ENCODE data around the gene GPR156.
"Not testable (repeated sequence)": the region's sequence is repeated elsewhere in the genome, so short reads cannot be mapped to it uniquely, and the experiment has no call there.

GPR156 gene

DNA sequence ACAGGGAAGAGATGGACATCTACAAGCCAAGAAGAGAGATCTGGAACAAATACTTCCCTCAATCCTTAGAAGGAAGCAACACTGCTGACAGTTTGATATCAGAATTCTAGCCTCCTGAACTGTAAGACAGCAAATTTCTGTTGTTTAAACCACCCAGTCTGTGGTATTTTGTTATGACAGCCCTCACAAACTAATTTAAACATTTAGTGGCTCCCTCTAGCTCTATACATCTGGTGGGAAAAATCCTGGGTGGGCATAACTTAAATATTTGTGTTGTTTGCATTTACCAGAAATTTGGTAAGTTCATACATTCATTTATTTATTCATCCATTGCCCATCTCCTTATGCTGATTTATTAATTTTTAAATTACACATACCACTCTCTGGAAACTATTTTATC, 128.3 kb downstream of the GPR156 start:
- no peak for DNase-seq

DNA sequence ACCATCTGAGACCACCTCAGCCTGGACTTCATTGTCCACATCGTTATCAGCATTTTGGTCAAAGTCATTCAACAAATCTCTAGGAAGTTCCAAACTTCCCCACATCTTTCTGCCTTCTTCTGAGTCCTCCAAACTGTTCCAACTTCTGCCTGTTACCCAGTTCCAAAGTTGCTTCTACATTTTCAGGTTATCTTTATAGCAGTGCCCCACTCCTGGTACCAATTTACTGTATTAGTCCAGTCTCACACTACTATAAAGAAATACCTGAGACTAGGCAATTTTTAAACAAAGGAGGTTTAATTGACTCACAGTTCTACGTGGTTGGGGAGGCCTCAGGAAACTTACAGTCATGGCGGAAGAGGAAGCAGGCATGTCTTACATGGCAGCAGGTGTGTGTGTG, 129.3 kb downstream of the GPR156 start:
- DNase-seq: not testable (repeated sequence)

DNA sequence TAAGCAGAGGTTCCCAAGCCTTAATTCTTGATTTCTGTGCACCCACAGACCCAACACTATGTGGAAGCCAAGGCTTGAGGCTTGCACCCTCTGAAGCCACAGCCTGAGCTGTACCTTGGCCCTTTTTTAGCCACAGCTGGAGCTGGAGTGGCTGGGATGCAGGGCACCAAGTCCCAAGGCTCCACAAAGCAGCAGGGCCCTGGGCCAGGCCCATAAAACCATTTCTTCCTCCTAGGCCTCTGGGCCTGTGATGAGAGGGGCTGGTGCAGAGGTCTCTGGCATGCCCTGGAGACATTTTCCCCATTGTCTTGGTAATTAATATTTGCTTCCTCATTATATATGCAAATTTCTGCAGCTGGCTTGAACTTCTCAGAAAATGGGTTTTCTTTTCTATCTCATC, 129.9 kb downstream of the GPR156 start:
- DNase-seq: no peak

DNA sequence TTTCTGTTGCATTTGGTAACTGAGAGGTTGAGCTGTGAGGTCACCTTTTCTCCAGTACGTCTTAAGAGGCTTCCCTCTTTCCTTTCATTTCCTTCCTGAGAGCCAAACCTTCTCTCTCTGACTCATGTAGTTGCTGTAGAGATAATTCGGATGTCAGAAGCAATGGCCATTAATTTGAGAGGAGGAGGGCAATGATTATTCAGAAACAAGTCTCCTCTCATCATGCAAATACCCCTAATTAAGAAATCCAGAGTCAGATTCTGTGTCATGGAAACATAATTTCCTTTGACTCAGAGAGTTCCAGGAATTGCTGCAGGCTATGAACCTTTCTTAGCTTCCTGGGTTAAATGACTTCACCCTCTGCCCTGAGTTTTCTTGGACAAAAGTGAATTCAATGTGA, 131.7 kb downstream of the GPR156 start:
- DNase-seq: no peak

DNA sequence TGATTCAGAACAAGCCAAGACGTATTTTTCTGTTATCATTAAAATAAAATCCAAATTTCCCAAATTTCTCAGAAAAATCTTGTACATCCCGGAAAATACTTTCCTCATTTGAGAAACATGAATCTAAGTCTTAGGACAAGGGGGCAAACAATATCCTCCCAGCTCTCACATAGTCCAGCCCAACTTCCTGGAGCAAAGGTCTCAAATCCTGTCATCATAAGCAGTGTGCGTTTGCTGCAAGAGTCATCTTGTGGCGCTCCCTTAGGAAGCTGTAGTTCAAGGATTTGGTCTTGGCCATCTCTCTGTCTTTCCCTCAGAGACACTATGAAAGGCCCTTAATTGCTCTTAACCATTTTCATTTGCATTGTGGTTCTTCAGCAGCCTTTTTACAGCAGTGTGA, 133.2 kb downstream of the GPR156 start:
- no peak for DNase-seq

DNA sequence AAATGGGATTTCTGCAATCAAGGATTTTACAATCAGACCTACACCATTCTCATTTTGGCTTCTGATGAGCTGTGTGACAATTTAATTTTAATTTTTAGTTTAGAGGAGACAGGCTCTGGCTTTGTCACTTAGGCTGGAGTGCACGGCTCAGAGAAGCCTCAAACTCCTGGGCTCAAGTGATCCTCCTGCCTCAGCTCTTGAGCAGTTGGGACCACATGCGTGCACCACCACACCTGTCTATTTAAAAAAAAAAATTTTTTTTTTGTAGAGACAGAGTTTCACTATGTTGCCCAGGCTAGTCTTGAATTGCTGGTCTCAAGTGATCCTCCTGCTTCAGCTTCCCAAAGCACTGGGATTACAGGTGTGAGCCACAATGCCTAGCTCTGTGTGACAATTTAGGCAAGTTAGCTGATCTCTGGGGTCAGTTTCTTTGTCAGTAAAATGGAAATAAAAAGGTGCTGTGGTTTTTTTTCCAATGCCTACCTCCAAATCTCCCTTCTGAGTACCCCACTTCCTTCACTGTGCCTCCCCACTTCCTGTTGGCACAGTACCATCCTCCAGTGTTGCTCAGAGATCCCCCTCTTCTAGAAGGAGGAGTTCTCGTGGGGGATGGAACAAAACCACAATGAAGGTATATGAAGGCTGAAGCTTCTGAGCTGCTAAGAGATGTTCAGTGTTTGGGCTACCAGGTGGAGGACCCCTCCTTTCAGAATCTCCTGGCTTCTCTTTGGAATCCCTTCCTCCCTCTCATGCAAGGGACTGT, 136.7 kb downstream of the GPR156 start:
- no peak for DNase-seq

DNA sequence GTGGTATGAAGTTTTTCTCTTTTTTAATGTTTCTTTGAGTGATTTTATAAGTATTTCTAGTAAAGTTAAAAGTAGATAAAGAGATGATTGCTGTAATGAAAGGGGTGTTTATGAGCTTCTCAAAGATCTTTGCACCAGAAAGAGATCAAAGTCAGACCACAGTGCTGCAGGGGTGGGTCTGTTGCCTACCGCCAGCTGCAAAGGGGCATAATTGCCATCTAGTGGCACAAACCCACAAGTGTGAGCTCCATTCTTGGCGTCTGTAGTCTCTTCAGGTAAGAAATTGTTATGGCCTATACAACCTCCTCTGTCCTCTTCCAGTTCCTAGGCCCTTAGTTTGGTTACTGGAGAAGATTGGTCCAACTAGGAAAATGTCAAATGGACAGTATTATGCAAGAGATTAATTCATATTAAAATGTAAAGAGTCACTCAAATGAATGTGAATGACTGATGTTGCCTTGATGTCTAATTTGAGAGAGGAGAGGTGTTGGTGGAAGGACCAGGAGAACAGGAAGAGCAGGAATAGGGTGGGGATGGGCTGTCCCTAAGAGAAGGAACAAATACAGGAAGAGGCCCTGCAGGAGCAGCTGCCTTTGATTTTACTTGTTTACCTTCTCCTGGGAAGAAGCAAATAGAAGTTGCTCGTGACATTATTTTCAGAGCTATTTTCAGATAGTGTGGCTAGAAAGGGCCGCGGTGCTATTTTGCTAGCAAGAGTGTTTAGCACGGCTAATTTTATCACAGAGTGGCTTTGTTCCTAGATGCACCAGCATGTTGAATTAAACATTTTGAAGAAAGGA, 137.8 kb downstream of the GPR156 start:
- peak; percentile 66 for DNase-seq

DNA sequence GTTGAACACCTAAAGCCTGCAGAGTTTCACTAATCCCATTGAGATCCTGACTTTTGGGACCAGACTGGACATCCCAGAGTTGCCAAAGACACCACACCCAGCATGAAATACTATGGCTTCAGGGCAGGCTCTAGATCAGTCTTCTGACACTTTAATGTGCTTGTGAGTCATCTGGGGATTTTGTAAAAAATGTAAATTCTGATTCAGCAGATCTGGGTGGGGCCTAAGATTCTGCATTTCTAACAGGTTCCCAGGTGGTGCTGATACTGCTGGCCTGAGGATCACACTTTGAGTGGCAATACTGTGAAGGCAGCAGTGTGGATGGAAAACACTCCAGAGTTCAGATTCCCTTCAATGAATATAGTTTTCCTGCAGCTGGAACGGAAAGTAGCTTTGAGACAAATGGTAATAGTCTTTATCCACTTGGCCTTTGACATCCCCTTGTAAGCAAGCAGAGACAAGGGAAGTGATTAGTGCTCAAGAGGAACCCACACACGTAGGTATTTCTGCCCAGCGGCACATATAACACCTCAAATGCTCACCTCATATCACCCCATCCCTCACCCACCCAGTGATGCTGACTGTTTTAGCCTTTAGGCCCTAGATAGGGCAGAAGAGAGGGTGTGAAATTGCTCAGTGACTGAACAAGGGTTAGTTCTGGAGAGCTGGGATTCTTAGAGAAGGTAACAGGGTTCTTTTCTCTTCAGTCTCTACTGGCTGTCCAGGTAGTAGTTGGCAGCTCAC, 139.3 kb downstream of the GPR156 start:
- DNase-seq: no peak

DNA sequence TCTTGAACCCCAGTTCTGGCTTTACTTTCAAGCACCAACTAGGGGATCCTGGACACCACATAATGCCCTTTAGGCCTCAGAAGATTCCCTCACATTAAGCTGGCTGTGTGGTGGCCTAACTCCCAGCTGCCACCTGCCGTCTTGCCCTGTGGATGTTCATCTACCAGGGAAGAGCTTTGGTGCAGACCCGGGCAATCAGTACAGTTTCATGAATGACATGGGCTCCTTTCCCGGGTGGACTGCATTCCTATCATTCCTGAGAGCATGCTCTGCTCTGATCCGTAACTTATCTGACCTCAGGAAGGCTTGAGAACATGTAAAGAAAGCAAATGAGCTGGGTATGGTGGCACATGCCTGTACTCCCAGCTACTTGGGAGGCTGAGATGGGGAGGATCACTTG, 140.8 kb downstream of the GPR156 start:
- no peak for DNase-seq

DNA sequence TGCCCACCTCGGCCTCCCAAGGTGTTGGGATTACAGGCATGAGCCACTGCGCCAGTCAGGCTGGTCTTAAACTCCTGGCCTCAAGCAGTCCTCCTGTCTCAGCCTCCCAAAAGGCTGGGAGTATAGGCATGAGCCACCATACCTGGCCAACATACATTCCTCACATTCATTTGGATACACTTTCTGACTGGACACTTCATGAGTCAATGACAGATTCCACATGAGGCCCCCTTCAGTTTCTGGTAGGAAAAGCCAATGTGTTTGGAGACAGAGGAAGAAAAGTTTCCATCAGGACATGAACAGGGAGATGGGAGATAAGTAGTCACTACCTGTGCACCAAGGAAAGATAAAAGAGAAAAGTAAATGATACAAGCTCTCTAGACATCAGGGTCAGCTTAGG, 141.3 kb downstream of the GPR156 start:
- no peak for DNase-seq

DNA sequence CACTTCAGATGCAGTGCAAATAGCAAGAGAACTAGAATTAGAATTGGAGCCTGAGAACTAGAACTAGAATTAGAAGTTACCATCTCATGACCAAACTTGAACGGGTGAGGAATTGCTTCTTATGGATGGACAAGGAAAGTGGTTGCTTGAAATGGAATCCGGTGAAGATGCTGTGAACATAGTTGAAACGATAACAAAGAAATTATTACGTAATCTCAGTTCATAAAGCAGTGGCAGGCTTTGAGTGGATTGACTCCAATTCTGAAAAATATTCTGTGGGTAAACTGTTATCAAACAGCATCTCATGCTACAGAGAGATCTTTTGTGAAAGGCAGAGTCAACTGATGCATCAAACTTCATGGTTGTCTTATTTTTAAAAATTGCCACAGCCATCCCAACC, 142.8 kb downstream of the GPR156 start:
- no peak for DNase-seq

DNA sequence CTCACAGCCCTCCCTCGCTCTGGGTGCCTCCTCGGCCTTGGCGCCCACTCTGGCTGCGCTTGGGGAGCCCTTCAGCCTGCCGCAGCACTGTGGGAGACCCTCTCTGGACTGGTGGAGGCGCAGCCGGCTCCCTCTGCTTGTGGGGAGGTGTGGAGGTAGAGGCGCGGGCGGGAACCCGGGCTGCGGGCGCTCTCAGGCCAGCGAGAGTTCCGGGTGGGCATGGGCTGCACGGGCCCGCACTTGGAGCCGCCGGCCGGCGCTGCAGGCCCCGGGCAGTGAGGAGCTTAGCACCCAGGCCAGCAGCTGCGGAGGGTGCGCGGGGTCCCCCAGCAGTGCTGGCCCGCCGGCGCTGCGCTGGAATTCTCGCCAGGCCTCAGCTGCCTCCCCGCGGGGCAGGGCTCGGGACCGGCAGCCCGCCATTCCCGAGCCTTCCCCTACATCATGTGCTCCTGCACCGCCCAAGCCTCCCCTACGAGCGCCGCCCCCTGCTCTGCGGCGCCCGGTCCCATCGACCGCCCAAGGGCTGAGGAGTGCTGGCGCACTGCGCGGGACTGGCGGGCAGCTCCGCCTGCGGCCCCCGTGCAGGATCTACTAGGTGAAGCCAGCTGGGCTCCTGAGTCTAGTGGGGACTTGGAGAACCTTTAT, 144.8 kb downstream of the GPR156 start:
- DNase-seq: no peak

DNA sequence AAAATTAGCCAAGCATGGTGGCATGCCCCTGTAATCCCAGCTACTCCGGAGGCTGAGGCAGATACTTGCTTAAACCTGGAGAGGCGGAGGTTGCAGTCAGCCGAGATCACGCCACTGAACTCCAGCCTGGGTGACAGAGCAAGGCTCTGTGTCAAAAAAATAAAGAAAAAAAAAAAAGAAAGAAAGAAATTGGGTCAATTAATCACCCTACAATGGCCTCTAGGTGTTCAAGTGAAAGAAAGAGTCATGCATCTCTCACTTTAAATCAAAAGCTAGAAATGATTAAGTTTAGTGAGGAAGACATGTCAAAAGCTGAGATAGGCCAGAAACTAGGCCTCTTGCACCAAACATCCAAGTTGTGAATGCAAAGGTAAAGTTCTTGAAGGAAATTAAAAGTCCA, 145.9 kb downstream of the GPR156 start:
- no peak for DNase-seq

DNA sequence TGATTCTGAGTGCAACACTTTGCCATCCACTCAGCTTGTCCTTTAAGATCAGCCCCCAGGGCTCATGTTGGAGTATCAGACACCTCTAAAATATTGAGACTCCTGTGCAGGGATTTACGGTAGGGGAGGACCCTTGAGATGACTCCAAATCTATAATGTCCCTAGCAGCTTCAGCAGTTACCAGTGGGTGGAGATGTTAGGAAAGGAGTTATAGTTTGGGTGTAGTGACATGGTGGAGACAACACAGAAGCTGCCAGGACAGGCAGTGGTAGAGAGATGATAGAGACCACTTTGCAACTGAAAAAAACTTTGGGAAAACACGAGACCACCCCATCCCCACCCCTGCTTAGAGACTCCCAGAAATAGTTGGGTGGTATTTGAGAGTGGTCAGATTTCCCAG, 147.5 kb downstream of the GPR156 start:
- no peak for DNase-seq

DNA sequence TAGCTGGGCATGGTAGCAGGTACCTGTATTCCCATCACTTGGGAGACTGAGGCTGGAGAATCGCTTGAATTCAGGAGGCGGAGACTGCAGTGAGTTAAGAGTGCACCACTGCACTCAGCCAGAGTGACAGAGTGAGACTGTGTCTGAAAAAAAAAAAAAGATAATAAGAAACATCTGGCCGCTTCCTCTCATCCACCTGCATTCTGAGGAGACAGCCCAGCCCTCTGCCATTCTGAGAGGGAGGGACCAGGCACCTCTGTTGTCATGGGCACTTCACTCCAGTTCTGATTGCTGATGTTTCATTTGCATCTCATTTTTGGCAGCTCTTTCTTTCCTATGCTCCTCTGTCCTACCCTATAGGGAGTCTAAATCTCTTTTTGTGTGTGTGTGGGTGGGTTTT, 154.4 kb downstream of the GPR156 start:
- no peak for DNase-seq

DNA sequence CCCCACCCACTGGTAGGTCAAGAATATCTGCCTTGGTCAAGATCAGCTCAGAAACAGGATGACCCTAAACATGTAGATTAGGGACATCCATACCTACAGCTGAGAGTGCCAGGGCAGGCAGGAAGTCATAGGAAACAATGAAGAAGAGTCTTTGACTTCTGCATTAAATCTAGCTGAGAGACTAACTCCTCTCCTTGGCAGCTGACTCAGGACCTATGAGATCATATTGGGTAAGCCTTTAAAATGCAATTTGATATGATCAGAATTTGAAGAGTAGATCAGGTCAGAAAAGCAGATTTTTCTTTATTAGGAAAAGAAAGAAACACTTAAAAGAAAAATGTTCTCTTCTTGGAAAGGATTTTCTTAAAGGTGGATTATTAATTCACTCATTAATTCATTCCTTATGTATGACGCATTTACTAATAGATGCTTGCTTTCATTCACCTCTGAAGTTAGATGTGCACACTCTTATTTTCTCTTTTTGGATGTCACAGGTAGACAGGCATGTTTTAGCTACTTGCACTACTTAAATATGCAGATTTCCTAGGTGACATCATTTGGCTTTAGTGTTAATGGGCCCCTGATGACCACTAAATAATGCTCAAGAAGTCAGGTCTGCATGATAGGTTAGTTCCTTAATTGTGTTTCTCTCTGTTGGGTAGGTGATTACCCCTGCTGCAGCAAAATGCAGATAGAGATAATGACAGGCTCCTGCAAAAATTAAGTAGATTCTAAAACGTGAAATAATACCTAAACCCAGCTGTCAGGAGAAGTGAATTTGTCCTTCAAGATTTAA, 155.1 kb downstream of the GPR156 start:
- no peak for DNase-seq

DNA sequence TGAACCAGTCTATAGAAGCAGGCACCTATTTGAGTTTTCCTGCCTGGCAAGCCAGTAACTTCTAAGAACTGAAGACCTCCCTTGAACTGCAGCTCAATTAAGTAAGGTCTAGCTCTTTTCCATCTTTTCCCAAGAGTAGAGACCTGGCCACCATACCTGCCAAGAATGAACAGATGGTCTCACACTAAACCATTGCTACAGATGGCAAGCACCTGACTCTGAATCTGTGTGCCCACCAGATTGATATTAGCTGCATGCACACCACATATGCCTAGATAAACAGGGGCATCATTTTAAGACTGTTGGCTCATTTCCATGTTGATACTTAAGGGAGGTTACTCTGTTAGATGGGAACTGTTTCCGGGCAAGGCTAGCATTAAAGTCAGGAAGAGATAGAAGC, 156.0 kb downstream of the GPR156 start:
- no peak for DNase-seq

DNA sequence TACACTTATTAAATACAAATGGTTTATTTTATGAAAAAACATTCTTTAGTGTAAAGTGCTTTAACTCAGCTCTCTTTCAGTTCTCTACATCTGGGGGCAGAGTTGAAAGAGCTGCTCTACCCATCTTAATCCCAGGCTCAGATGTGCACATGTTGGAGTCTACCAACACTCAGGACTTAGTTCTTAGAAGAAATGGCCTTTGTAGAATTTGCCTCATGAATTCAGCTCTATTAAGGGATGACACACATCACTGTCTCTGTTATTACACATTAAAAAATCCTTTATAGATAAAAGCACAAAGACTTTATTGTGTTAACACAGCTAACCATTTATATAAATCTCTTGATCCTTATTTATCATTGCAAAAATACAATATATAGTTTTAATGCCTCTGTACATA, 159.0 kb downstream of the GPR156 start:
- DNase-seq: no peak

DNA sequence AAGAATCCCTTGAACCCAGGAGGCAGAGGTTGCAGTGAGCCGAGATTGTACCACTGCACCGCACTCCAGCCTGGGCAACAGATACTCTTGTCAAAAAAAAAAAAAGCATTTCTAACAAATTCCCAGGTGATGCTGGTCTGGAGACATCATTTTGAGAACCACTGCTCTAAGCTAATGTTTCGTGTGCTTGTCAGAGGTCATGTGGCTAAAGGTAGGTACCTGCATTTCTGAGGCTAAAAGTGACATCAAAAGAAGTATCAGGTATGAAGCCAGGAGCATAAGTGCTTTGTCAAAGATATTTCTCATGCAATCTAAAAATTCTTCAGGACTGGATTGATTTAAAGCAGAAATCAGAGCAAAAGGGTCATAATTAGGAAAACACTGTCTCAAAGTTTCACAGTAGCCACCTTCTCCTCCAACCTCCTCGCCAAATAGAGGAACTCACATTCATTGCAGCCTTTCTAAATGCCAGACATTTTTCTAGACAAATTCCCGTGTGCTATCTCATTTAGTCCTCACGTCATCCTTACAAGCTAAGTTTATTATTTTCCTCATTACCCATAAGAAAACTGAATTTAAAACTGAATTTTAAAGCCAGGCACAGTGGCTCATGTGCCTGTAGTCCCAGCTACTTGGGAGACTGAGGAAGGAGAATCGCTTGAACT, 165.0 kb downstream of the GPR156 start:
- no peak for DNase-seq
